NCI-H82 treated with DMSO at 0.1 percent for 48 hours (cell line): ENCODE measurements around the gene TUBGCP6.

Source experiments
- DNase-seq: peaks from one replicate; lab custom pipeline; 2025; ENCODE audit not compliant: unreplicated experiment; lab: John Stamatoyannopoulos, UW

TUBGCP6 gene

GRCh38 chr22:50251477-50252081 is 6.8 kb upstream of the TUBGCP6 start:
- no peak for DNase-seq

- no peak for DNase-seq
Observed at GRCh38 chr22:50250555-50251476, 6.0 kb upstream of the TUBGCP6 start, which contains the start of gene HDAC10. TSS of gene HDAC10 (minus strand) at chr22:50251265. CDS start at chr22:50251032, 233 bp downstream.

- DNase-seq, result no peak
Observed at GRCh38 chr22:50250249-50250554, 5.4 kb upstream of the TUBGCP6 start.

GRCh38 chr22:50249341-50250248 is 4.8 kb upstream of the TUBGCP6 start:
- no peak for DNase-seq

GRCh38 chr22:50248196-50249081 is 3.6 kb upstream of the TUBGCP6 start:
- no peak for DNase-seq

- DNase-seq, result no peak
Observed at GRCh38 chr22:50247748-50248147, 2.9 kb upstream of the TUBGCP6 start.

GRCh38 chr22:50246242-50247175 is 1.7 kb upstream of the TUBGCP6 start:
- DNase-seq, result no peak

GRCh38 chr22:50245214-50246072 is 620 bp upstream of the TUBGCP6 start:
- DNase-seq, result no peak

GRCh38 chr22:50243685-50244419 is 971 bp downstream of the TUBGCP6 start:
- DNase-seq, result no peak

- no peak for DNase-seq
Observed at GRCh38 chr22:50242406-50242949, 2.3 kb downstream of the TUBGCP6 start.

- DNase-seq, result no peak
Observed at GRCh38 chr22:50238755-50239154, 6.1 kb downstream of the TUBGCP6 start.

- DNase-seq, result no peak
Observed at GRCh38 chr22:50236731-50237409, 8.0 kb downstream of the TUBGCP6 start.

- DNase-seq, result no peak
Observed at GRCh38 chr22:50233223-50233622, 11.6 kb downstream of the TUBGCP6 start.

GRCh38 chr22:50232481-50233151 is 12.2 kb downstream of the TUBGCP6 start:
- DNase-seq, result no peak

- no peak for DNase-seq
Observed at GRCh38 chr22:50229370-50229769, 15.5 kb downstream of the TUBGCP6 start.

- DNase-seq, result no peak
Observed at GRCh38 chr22:50228366-50228765, 16.5 kb downstream of the TUBGCP6 start.
